ENCODE results near the gene ACTA2.

The ACTA2 gene

GRCh38 chr10:88966797-88967196 lies 14.2 kb upstream of the ACTA2 start:
- TF ChIP-seq, protein P1, sequence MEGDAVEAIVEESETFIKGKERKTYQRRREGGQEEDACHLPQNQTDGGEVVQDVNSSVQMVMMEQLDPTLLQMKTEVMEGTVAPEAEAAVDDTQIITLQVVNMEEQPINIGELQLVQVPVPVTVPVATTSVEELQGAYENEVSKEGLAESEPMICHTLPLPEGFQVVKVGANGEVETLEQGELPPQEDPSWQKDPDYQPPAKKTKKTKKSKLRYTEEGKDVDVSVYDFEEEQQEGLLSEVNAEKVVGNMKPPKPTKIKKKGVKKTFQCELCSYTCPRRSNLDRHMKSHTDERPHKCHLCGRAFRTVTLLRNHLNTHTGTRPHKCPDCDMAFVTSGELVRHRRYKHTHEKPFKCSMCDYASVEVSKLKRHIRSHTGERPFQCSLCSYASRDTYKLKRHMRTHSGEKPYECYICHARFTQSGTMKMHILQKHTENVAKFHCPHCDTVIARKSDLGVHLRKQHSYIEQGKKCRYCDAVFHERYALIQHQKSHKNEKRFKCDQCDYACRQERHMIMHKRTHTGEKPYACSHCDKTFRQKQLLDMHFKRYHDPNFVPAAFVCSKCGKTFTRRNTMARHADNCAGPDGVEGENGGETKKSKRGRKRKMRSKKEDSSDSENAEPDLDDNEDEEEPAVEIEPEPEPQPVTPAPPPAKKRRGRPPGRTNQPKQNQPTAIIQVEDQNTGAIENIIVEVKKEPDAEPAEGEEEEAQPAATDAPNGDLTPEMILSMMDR (IDR thresholded peaks at IDR 0.05): no peak
- Histone ChIP-seq H3K27ac (no peak overlapping the region), H3K27me3 (ENCODE audit: control insufficient read depth, insufficient read depth, low read length) (no peaks in the 10 kb centered on the region), H3K36me3 (ENCODE audit: control insufficient read depth, insufficient read depth, low read length) (no peaks in the 10 kb centered on the region), H2AFZ (no peak overlapping the region), H3K4me3 (ENCODE audit: low read depth, low read length) (no peak overlapping the region), H3K79me2 (no peaks in the 10 kb centered on the region), H3K4me1 (no peaks in the 10 kb centered on the region), H3K9ac (no peak overlapping the region), H3K4me2 (ENCODE audit: low read length) (no peak overlapping the region), H3K9me3 (ENCODE audit: control insufficient read depth, low read length) (no peaks in the 10 kb centered on the region)

DNA sequence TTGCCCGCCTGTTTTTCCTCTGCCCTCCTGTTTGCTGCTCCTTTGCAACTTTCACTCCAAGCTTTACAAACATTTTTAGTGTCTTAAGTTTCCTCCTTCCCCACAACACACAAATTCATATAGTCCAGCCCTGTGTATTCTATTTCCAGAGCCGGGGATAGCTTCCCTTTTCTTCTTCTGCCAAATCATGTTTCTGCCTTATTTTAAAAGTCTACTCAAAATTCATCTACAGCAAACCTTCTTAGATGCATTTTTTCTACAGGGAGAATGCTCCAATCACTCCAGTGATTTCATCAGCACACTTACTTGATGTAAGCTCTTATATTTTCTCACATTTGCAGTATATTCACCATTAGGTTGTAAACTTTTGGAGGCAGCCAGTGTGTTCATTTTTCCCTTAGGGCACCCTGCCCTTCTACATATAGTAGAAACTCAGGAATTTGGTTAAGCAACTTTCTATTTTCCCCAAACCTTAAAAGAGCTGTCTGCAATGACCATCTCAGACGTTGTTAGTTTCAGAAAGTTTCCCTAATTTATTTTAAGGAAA lies 12.4 kb upstream of the ACTA2 start:
- TF ChIP-seq, protein P1 (IDR thresholded peaks at IDR 0.05): no peak
- Histone ChIP-seq H2AFZ (no peak overlapping the region), H3K79me2 (no peaks in the 10 kb centered on the region), H3K27ac (no peak overlapping the region), H3K4me1 (no peaks in the 10 kb centered on the region), H3K4me2 (ENCODE audit: low read length) (no peak overlapping the region), H3K9ac (no peak overlapping the region), H3K4me3 (ENCODE audit: low read depth, low read length) (no peak overlapping the region), H3K36me3 (ENCODE audit: control insufficient read depth, insufficient read depth, low read length) (no peaks in the 10 kb centered on the region), H3K27me3 (ENCODE audit: control insufficient read depth, insufficient read depth, low read length) (no peaks in the 10 kb centered on the region), H3K9me3 (ENCODE audit: control insufficient read depth, low read length) (no peaks in the 10 kb centered on the region)

- Histone ChIP-seq H3K36me3 (ENCODE audit: control insufficient read depth, insufficient read depth, low read length) (no peaks in the 10 kb centered on the region), H3K4me3 (ENCODE audit: low read depth, low read length) (no peak overlapping the region), H2AFZ (no peak overlapping the region), H3K9ac (no peak overlapping the region), H3K4me2 (ENCODE audit: low read length) (no peak overlapping the region), H3K79me2 (no peaks in the 10 kb centered on the region), H3K4me1 (no peaks in the 10 kb centered on the region), H3K27ac (no peak overlapping the region), H3K9me3 (ENCODE audit: control insufficient read depth, low read length) (no peaks in the 10 kb centered on the region), H3K27me3 (ENCODE audit: control insufficient read depth, insufficient read depth, low read length) (no peaks in the 10 kb centered on the region)
- TF ChIP-seq, protein P1 (IDR thresholded peaks at IDR 0.05): no peak
These were observed 11.8 kb upstream of the ACTA2 start for GRCh38 chr10:88964360-88964759.

GRCh38 chr10:88963318-88963717 lies 10.7 kb upstream of the ACTA2 start:
- Histone ChIP-seq H3K4me2 (ENCODE audit: low read length) (no peak overlapping the region), H3K79me2 (no peaks in the 10 kb centered on the region), H3K4me3 (ENCODE audit: low read depth, low read length) (no peak overlapping the region), H3K27me3 (ENCODE audit: control insufficient read depth, insufficient read depth, low read length) (no peaks in the 10 kb centered on the region), H3K27ac (no peak overlapping the region), H3K9ac (no peak overlapping the region), H3K36me3 (ENCODE audit: control insufficient read depth, insufficient read depth, low read length) (no peaks in the 10 kb centered on the region), H2AFZ (no peak overlapping the region), H3K9me3 (ENCODE audit: control insufficient read depth, low read length) (no peaks in the 10 kb centered on the region), H3K4me1 (no peaks in the 10 kb centered on the region)
- TF ChIP-seq, protein P1 (IDR thresholded peaks at IDR 0.05): no peak

DNA sequence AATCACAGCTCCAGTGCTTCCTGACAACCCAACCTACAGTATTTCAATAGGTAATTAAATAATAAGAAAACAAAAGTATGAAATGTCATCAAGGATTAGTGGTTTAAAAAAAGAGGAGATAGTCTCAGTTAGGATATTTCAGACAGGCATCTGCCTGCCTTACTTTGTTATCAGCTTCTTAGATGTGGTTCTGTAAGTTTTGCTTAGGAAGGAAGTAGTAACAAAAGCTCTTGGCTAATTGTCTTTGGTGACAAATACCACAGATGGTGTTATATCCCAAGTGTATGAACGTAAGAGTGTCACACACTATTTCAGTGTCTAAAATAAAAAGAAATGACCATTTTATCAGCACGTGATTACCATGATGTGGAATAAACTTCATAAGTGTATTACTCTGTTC lies 9.8 kb upstream of the ACTA2 start:
- Histone ChIP-seq H3K9me3 (ENCODE audit: control insufficient read depth, low read length) (no peaks in the 10 kb centered on the region), H3K36me3 (ENCODE audit: control insufficient read depth, insufficient read depth, low read length) (no peaks in the 10 kb centered on the region), H3K4me2 (ENCODE audit: low read length) (no peak overlapping the region), H3K4me1 (no peaks in the 10 kb centered on the region), H3K27me3 (ENCODE audit: control insufficient read depth, insufficient read depth, low read length) (no peaks in the 10 kb centered on the region), H3K9ac (no peak overlapping the region), H2AFZ (no peak overlapping the region), H3K27ac (no peak overlapping the region), H3K4me3 (ENCODE audit: low read depth, low read length) (no peak overlapping the region), H3K79me2 (no peaks in the 10 kb centered on the region)
- TF ChIP-seq, protein P1 (IDR thresholded peaks at IDR 0.05): no peak
